ENCODE measurements around the gene UBALD1.

UBALD1 gene

GRCh38 chr16:4609200-4610010 lies 5.3 kb downstream of the UBALD1 start:
- Histone ChIP-seq H3K9ac (ENCODE audit: low read length) (no peak overlapping the region), H3K27ac (ENCODE audit: low read depth, low read length, poor library complexity, severe bottlenecking) (no peak overlapping the region), H3K4me2 (ENCODE audit: low read length) (no peak overlapping the region), H3K27me3 (ENCODE audit: insufficient read depth, low read length) (no peaks in the 10 kb centered on the region), H3K79me2 (ENCODE audit: insufficient read depth, low read length) (no peaks in the 10 kb centered on the region), H3K9me2 (ENCODE audit: low read depth, low read length) (no peaks in the 10 kb centered on the region), H4K20me1 (ENCODE audit: insufficient read depth, low read length) (no peaks in the 10 kb centered on the region), H3K9me3 (ENCODE audit: low read length) (no peaks in the 10 kb centered on the region), H3K36me3 (ENCODE audit: insufficient read depth, low read length) (peaks cover 20% of the 10 kb centered on the region), H3K4me1 (ENCODE audit: insufficient read depth, low read length, severe bottlenecking) (peaks cover 13% of the 10 kb centered on the region), H3K4me3 (ENCODE audit: low read depth, low read length, poor library complexity, severe bottlenecking) (no peak overlapping the region), H3F3A (ENCODE audit: insufficient read depth, low read length) (no peaks in the 10 kb centered on the region), H2AFZ (ENCODE audit: low read length) (no peak overlapping the region)
- no peak for TF ChIP-seq EZH2 (IDR thresholded peaks at IDR 0.05; ENCODE audit: borderline replicate concordance, low read length)
- no peak for TF ChIP-seq CTCF (IDR thresholded peaks at IDR 0.05; ENCODE audit: low read length)

- Histone ChIP-seq H3K79me2 (ENCODE audit: insufficient read depth, low read length) (no peaks in the 10 kb centered on the region), H3K9me3 (ENCODE audit: low read length) (no peaks in the 10 kb centered on the region), H3K4me1 (ENCODE audit: insufficient read depth, low read length, severe bottlenecking) (peaks cover 12% of the 10 kb centered on the region), H3K27me3 (ENCODE audit: insufficient read depth, low read length) (no peaks in the 10 kb centered on the region), H3K4me2 (ENCODE audit: low read length) (no peak overlapping the region), H3K27ac (ENCODE audit: low read depth, low read length, poor library complexity, severe bottlenecking) (no peak overlapping the region), H2AFZ (ENCODE audit: low read length) (no peak overlapping the region), H3K36me3 (ENCODE audit: insufficient read depth, low read length) (peaks cover 20% of the 10 kb centered on the region), H3K4me3 (ENCODE audit: low read depth, low read length, poor library complexity, severe bottlenecking) (no peak overlapping the region), H4K20me1 (ENCODE audit: insufficient read depth, low read length) (no peaks in the 10 kb centered on the region), H3K9me2 (ENCODE audit: low read depth, low read length) (no peaks in the 10 kb centered on the region), H3F3A (ENCODE audit: insufficient read depth, low read length) (no peaks in the 10 kb centered on the region), H3K9ac (ENCODE audit: low read length) (no peak overlapping the region)
- TF ChIP-seq EZH2 (IDR thresholded peaks at IDR 0.05; ENCODE audit: borderline replicate concordance, low read length) (no peak), CTCF (IDR thresholded peaks at IDR 0.05; ENCODE audit: low read length) (no peak)
Measured at GRCh38 chr16:4608704-4608980, 6.0 kb downstream of the UBALD1 start.

- Histone ChIP-seq H3K27ac (ENCODE audit: low read depth, low read length, poor library complexity, severe bottlenecking) (no peak overlapping the region), H3K4me1 (ENCODE audit: insufficient read depth, low read length, severe bottlenecking) (peaks cover 6% of the 10 kb centered on the region), H3K9me3 (ENCODE audit: low read length) (no peaks in the 10 kb centered on the region), H2AFZ (ENCODE audit: low read length) (no peak overlapping the region), H3F3A (ENCODE audit: insufficient read depth, low read length) (no peaks in the 10 kb centered on the region), H3K79me2 (ENCODE audit: insufficient read depth, low read length) (no peaks in the 10 kb centered on the region), H3K9ac (ENCODE audit: low read length) (no peak overlapping the region), H3K9me2 (ENCODE audit: low read depth, low read length) (no peaks in the 10 kb centered on the region), H3K4me3 (ENCODE audit: low read depth, low read length, poor library complexity, severe bottlenecking) (no peak overlapping the region), H3K27me3 (ENCODE audit: insufficient read depth, low read length) (no peaks in the 10 kb centered on the region), H4K20me1 (ENCODE audit: insufficient read depth, low read length) (no peaks in the 10 kb centered on the region), H3K4me2 (ENCODE audit: low read length) (no peak overlapping the region), H3K36me3 (ENCODE audit: insufficient read depth, low read length) (peaks cover 20% of the 10 kb centered on the region)
- TF ChIP-seq CTCF (IDR thresholded peaks at IDR 0.05; ENCODE audit: low read length), result no peak
- no peak for TF ChIP-seq EZH2 (IDR thresholded peaks at IDR 0.05; ENCODE audit: borderline replicate concordance, low read length)
Measured at GRCh38 chr16:4607841-4608703, 6.6 kb downstream of the UBALD1 start.
